ENCODE measurements around the gene ST3GAL2.
"Not testable (repeated sequence)": the region's sequence is repeated elsewhere in the genome, so short reads cannot be mapped to it uniquely, and the experiment has no call there.

Gene ST3GAL2

GRCh38 chr16:70417661-70418060 lies 21.2 kb downstream of the ST3GAL2 start:
- no peak for DNase-seq (ENCODE audit: low spot score)

- no peak for DNase-seq (ENCODE audit: low spot score)
Observed at GRCh38 chr16:70416748-70417616, 21.9 kb downstream of the ST3GAL2 start.

GRCh38 chr16:70413572-70413971 lies 25.3 kb downstream of the ST3GAL2 start:
- DNase-seq (ENCODE audit: low spot score) = not testable (repeated sequence)

GRCh38 chr16:70412385-70412784 lies 26.5 kb downstream of the ST3GAL2 start:
- DNase-seq (ENCODE audit: low spot score) = no peak

GRCh38 chr16:70410734-70411133 lies 28.2 kb downstream of the ST3GAL2 start:
- DNase-seq (ENCODE audit: low spot score) = no peak

- DNase-seq (ENCODE audit: low spot score) = peak; percentile 61
Observed at GRCh38 chr16:70407811-70408274, 31.1 kb downstream of the ST3GAL2 start.

GRCh38 chr16:70406104-70406503 lies 32.8 kb downstream of the ST3GAL2 start:
- not testable (repeated sequence) for DNase-seq (ENCODE audit: low spot score)

- no peak for DNase-seq (ENCODE audit: low spot score)
Observed at GRCh38 chr16:70402916-70403659, 35.8 kb downstream of the ST3GAL2 start.

- DNase-seq (ENCODE audit: low spot score) = no peak
Observed at GRCh38 chr16:70399951-70400350, 38.9 kb downstream of the ST3GAL2 start.

GRCh38 chr16:70399381-70399780 lies 39.5 kb downstream of the ST3GAL2 start:
- DNase-seq (ENCODE audit: low spot score) = peak; percentile 69

- DNase-seq (ENCODE audit: low spot score) = no peak
Observed at GRCh38 chr16:70398177-70398743, 40.6 kb downstream of the ST3GAL2 start.

- peak; percentile 95 for DNase-seq (ENCODE audit: low spot score)
Observed at GRCh38 chr16:70396246-70396904, 42.5 kb downstream of the ST3GAL2 start.

GRCh38 chr16:70395345-70395901 lies 43.5 kb downstream of the ST3GAL2 start:
- peak; percentile 91 for DNase-seq (ENCODE audit: low spot score)

- DNase-seq (ENCODE audit: low spot score) = no peak
Observed at GRCh38 chr16:70394853-70395252, 44.0 kb downstream of the ST3GAL2 start.

GRCh38 chr16:70393662-70394061 lies 45.2 kb downstream of the ST3GAL2 start:
- DNase-seq (ENCODE audit: low spot score) = no peak

GRCh38 chr16:70392606-70393005 lies 46.3 kb downstream of the ST3GAL2 start:
- DNase-seq (ENCODE audit: low spot score) = no peak

GRCh38 chr16:70391881-70392481 lies 46.9 kb downstream of the ST3GAL2 start:
- DNase-seq (ENCODE audit: low spot score) = no peak

- DNase-seq (ENCODE audit: low spot score) = no peak
Observed at GRCh38 chr16:70391446-70391845, 47.5 kb downstream of the ST3GAL2 start.

- DNase-seq (ENCODE audit: low spot score) = no peak
Observed at GRCh38 chr16:70390774-70391173, 48.1 kb downstream of the ST3GAL2 start.

- DNase-seq (ENCODE audit: low spot score) = no peak
Observed at GRCh38 chr16:70388006-70388680, 50.8 kb downstream of the ST3GAL2 start.

Data from hematopoietic multipotent progenitor cell treated with erythropoietin and hydrocortisone succinate and interleukin-3 and kit ligand, for 17 days (in vitro differentiated cells).